MCF 10A (cell line): ENCODE measurements around the gene TXN2. TPM values are rescaled to one million over a fixed set of nuclear protein-coding genes. Genes with fewer than 3 reads are reported as not detected.
"Not testable (repeated sequence)": the region's sequence is repeated elsewhere in the genome, so short reads cannot be mapped to it uniquely, and the experiment has no call there.

Experiments used
- BruUV-seq: library from RNA; stranded (reverse); fragments of 400-500 nt; replicated peaks from 2 replicates; lab custom pipeline; 2021; lab: Mats Ljungman, UMichigan
- CTCF ChIA-PET: fragments of 300-600 bp; sonication (Branson Sonifier 250); formaldehyde crosslinking; extraction: SDS; loops from one replicate; lab custom pipeline; 2021; ENCODE audit warnings: antibody characterized with exemption, inconsistent platforms; lab: Yijun Ruan, JAX
- POLR2A ChIA-PET: fragments of 300-600, 350-650 bp; sonication (Branson Sonifier 250); formaldehyde crosslinking; extraction: SDS; loops from one replicate; lab custom pipeline; 2020; ENCODE audit warnings: antibody characterized with exemption, inconsistent platforms; lab: Yijun Ruan, JAX
- DNase-seq: peaks from one replicate; pipeline ENCODE4 v3.0.0-alpha.2; 2018; ENCODE audit not compliant: unreplicated experiment
- H3K27ac Mint-ChIP-seq: one replicate; pipeline ENCODE4 v1.8.0; 2022; ENCODE audit warnings: mild to moderate bottlenecking, low read depth, mixed read lengths; ENCODE audit not compliant: unreplicated experiment
- H3K27me3 Mint-ChIP-seq: one replicate; pipeline ENCODE4 v1.8.0; 2022; ENCODE audit warnings: mixed read lengths; ENCODE audit not compliant: insufficient read depth, unreplicated experiment
- H3K36me3 Mint-ChIP-seq: one replicate; pipeline ENCODE4 v1.8.0; 2022; ENCODE audit warnings: mild to moderate bottlenecking, moderate library complexity, mixed read lengths; ENCODE audit not compliant: insufficient read depth, unreplicated experiment
- H3K4me1 Mint-ChIP-seq: one replicate; pipeline ENCODE4 v1.8.0; 2022; ENCODE audit warnings: mixed read lengths; ENCODE audit not compliant: insufficient read depth, unreplicated experiment
- H3K4me3 Mint-ChIP-seq: one replicate; pipeline ENCODE4 v1.8.0; 2022; ENCODE audit warnings: mild to moderate bottlenecking, moderate library complexity, mixed read lengths; ENCODE audit not compliant: unreplicated experiment
- H3K9me3 Mint-ChIP-seq: one replicate; pipeline ENCODE4 v1.8.0; 2022; ENCODE audit warnings: mixed read lengths; ENCODE audit not compliant: unreplicated experiment
- CTCF ChIP-seq: fragments of 200-600 bp; IDR thresholded peaks from one replicate; pipeline ENCODE4 v1.8.0; 2022; ENCODE audit warnings: antibody characterized with exemption, mild to moderate bottlenecking; ENCODE audit not compliant: unreplicated experiment
- intact Hi-C: fragments of 100-400 bp; cut with micrococcal nuclease; formaldehyde crosslinking; loops from 2 replicates; pipeline ENCODE4 v1.14.1; 2022
- total RNA-seq: library from RNA; stranded (reverse); gene quantifications from 2 replicates; pipeline ENCODE4 v1.2.3, GENCODE V29; 2022

TXN2 gene
- total RNA-seq, 1 experiment from 2014 or later: 83.2 TPM

GRCh38 chr22:36425977-36426523, 55.4 kb downstream of the TXN2 start:
- TF ChIP-seq CTCF: no peak
- Mint-ChIP-seq H3K4me3 (no peak overlapping the region), H3K9me3 (no peaks in the 10 kb centered on the region), H3K4me1 (no peaks in the 10 kb centered on the region), H3K36me3 (no peaks in the 10 kb centered on the region), H3K27ac (no peak overlapping the region), H3K27me3 (no peaks in the 10 kb centered on the region)
- POLR2A ChIA-PET: interaction anchor here (1.4 kb wide), 1 partner anchor 16 kb away, joined by 4 read pairs; no protein-coding TSS in a partner anchor
- BruUV-seq: no TSS peak
- intact Hi-C loops: no loop called here
- CTCF ChIA-PET: no interaction called here
- DNase-seq: no peak

GRCh38 chr22:36424901-36425579, 56.4 kb downstream of the TXN2 start:
- no peak overlapping the region for H3K27ac Mint-ChIP-seq
- no peak overlapping the region for H3K4me3 Mint-ChIP-seq
- no peaks in the 10 kb centered on the region for H3K36me3 Mint-ChIP-seq
- DNase-seq: no peak
- intact Hi-C loops: no loop called here
- POLR2A ChIA-PET: no interaction called here
- TF ChIP-seq CTCF: no peak
- BruUV-seq: no TSS peak
- H3K4me1 Mint-ChIP-seq: no peaks in the 10 kb centered on the region
- H3K27me3 Mint-ChIP-seq: no peaks in the 10 kb centered on the region
- no peaks in the 10 kb centered on the region for H3K9me3 Mint-ChIP-seq
- CTCF ChIA-PET: interaction anchor here (0.6 kb wide), 1 partner anchor 523 kb away, joined by 3 read pairs; no protein-coding TSS in a partner anchor

- H3K27ac Mint-ChIP-seq, intact Hi-C loops, H3K36me3 Mint-ChIP-seq, BruUV-seq, H3K9me3 Mint-ChIP-seq, H3K4me3 Mint-ChIP-seq, POLR2A ChIA-PET, DNase-seq, H3K27me3 Mint-ChIP-seq, H3K4me1 Mint-ChIP-seq: not testable (repeated sequence)
- CTCF ChIA-PET: interaction anchor here (0.6 to 0.7 kb wide), 2 partner anchors 123 to 523 kb away, joined by 3 read pairs; no protein-coding TSS in a partner anchor
Measured at GRCh38 chr22:36424466-36424865, 57.0 kb downstream of the TXN2 start.

- no TSS peak for BruUV-seq
Measured at GRCh38 chr22:36423461-36424404, 57.7 kb downstream of the TXN2 start.

More at GRCh38 chr22:36423461-36424404, 57.7 kb downstream of the TXN2 start:
- POLR2A ChIA-PET: no interaction called here
- Mint-ChIP-seq H3K4me3 (no peak overlapping the region), H3K27me3 (no peaks in the 10 kb centered on the region), H3K36me3 (no peaks in the 10 kb centered on the region), H3K27ac (no peak overlapping the region), H3K4me1 (no peaks in the 10 kb centered on the region), H3K9me3 (no peaks in the 10 kb centered on the region)
- TF ChIP-seq CTCF: no peak
- no peak for DNase-seq
- CTCF ChIA-PET: interaction anchor here (0.7 to 1.3 kb wide), 2 partner anchors 47 to 123 kb away, joined by 3 to 4 read pairs; no protein-coding TSS in a partner anchor
- intact Hi-C loops: no loop called here
